HCT116 (cell line): Measurements from ENCODE around the gene EPHB2. TPM values are rescaled to one million over a fixed set of nuclear protein-coding genes. Genes with fewer than 3 reads are reported as not detected.

ENCODE experiments used
- ATAC-seq: fragments of 200-7000 bp; cut with Tn5 transposase; 2 replicates; pipeline ENCODE4 v1.9.1; 2020; ENCODE audit warnings: mild to moderate bottlenecking, moderate library complexity
- BruUV-seq: library from RNA; stranded (reverse); fragments of 400-500 nt; replicated peaks from 2 replicates; lab custom pipeline; 2021; lab: Mats Ljungman, UMichigan
- CTCF ChIA-PET: fragments of 300-600 bp; sonication (Branson Sonifier 250); formaldehyde crosslinking; loops from one replicate; lab custom pipeline; 2021; ENCODE audit warnings: antibody characterized with exemption; lab: Charles Lee
- POLR2A ChIA-PET: fragments of 300-600, 350-600 bp; sonication (Branson Sonifier 250); formaldehyde crosslinking; loops from one replicate; lab custom pipeline; 2021; ENCODE audit warnings: antibody characterized with exemption; lab: Charles Lee
- RAD21 ChIA-PET, 2 experiments: fragments of 300-600 bp; sonication (Branson Sonifier 250); formaldehyde crosslinking; loops; one replicate each; lab custom pipeline; 2023; ENCODE audit warnings: low total read pairs in 2 of 2; ENCODE audit not compliant: uncharacterized antibody in 2 of 2, unreplicated experiment in 2 of 2, low non-redundant PET in 1 of 2; lab: Charles Lee
- DNase-seq: peaks from one replicate; pipeline ENCODE4 v3.0.0-alpha.2; 2010; ENCODE audit warnings: low read depth, low spot score
- H2AFZ ChIP-seq: fragments of 200-600 bp; shearing (Covaris generic), sonication (generic); 2 replicates; pipeline ENCODE4 v1.6.1; 2017; ENCODE audit warnings: low read depth, mixed run types, mixed read lengths, antibody characterized with exemption, low read length; ENCODE audit not compliant: poor library complexity, severe bottlenecking
- H3K27ac ChIP-seq: 2 replicates; pipeline ENCODE4 v1.5.1; 2012; ENCODE audit warnings: low read depth, low read length
- H3K27me3 ChIP-seq: fragments of 200-600 bp; sonication (generic); 2 replicates; pipeline ENCODE4 v1.6.1; 2016; ENCODE audit warnings: mixed run types, low read length, mixed read lengths; ENCODE audit not compliant: insufficient read depth
- H3K36me3 ChIP-seq, 2 experiments: fragments of 200-500 bp in 1 of 2; fragments of 200-600 bp in 1 of 2; sonication (Bioruptor generic) in 1 of 2; sonication (generic) in 1 of 2; 2 replicates each; pipeline versions ENCODE4 v1.5.1 to v1.6.1; 2014 to 2016; ENCODE audit warnings: low read length in 2 of 2, inconsistent platforms in 1 of 2, mixed read lengths in 1 of 2, mixed run types in 1 of 2; ENCODE audit not compliant: insufficient read depth in 2 of 2, control insufficient read depth in 1 of 2
- H3K4me1 ChIP-seq, 2 experiments: fragments of 200-600 bp in 1 of 2; sonication (generic) in 1 of 2; 2 replicates each; pipeline versions ENCODE4 v1.5.1 to v1.6.1; 2012 to 2017; ENCODE audit warnings: low read length in 2 of 2, inconsistent platforms in 1 of 2, mild to moderate bottlenecking in 1 of 2, mixed read lengths in 1 of 2, mixed run types in 1 of 2, moderate library complexity in 1 of 2; ENCODE audit not compliant: insufficient read depth in 2 of 2, control insufficient read depth in 1 of 2
- H3K4me2 ChIP-seq: fragments of 200-600 bp; sonication (generic); 2 replicates; pipeline ENCODE4 v1.6.1; 2017; ENCODE audit warnings: mixed run types, low read length, mixed read lengths
- H3K4me3 ChIP-seq, 2 experiments: fragments of 200-600 bp in 1 of 2; sonication (generic) in 1 of 2; replicated peaks in 1 of 2; 2 replicates each; pipeline ENCODE4 v1.5.1; 2011 to 2016; ENCODE audit warnings: low read length in 2 of 2, control low read depth in 1 of 2, low read depth in 1 of 2, mild to moderate bottlenecking in 1 of 2, mixed read lengths in 1 of 2, mixed run types in 1 of 2
- H3K79me2 ChIP-seq: fragments of 200-600 bp; sonication (generic); 2 replicates; pipeline ENCODE4 v1.6.1; 2017; ENCODE audit warnings: mild to moderate bottlenecking, mixed run types, low read length, moderate library complexity, mixed read lengths; ENCODE audit not compliant: insufficient read depth
- H3K9ac ChIP-seq: fragments of 200-600 bp; sonication (generic); 2 replicates; pipeline ENCODE4 v1.6.1; 2016; ENCODE audit warnings: low read length, mixed read lengths
- H3K9me2 ChIP-seq: fragments of 200-600 bp; sonication (generic), shearing (Covaris generic); 2 replicates; pipeline ENCODE4 v1.6.1; 2017; ENCODE audit warnings: mixed run types, mild to moderate bottlenecking, moderate library complexity; ENCODE audit not compliant: insufficient read depth
- H3K9me3 ChIP-seq, 2 experiments: fragments of 200-500 bp in 1 of 2; fragments of 200-600 bp in 1 of 2; sonication (Bioruptor generic) in 1 of 2; sonication (generic) in 1 of 2; 2 replicates each; pipeline ENCODE4 v1.6.1; 2014 to 2017; ENCODE audit warnings: low read length in 2 of 2, mixed read lengths in 2 of 2, inconsistent platforms in 1 of 2, low read depth in 1 of 2, mild to moderate bottlenecking in 1 of 2, mixed run types in 1 of 2, moderate library complexity in 1 of 2; ENCODE audit not compliant: control insufficient read depth in 1 of 2, insufficient read depth in 1 of 2
- H4K20me1 ChIP-seq: fragments of 200-600 bp; sonication (generic), shearing (Covaris generic); 2 replicates; pipeline ENCODE4 v1.6.1; 2017; ENCODE audit warnings: mixed run types, mild to moderate bottlenecking, moderate library complexity; ENCODE audit not compliant: insufficient read depth
- CBX3 ChIP-seq: IDR thresholded peaks from 2 replicates; pipeline ENCODE4 v1.6.1; 2012; ENCODE audit warnings: low read depth
- CEBPB ChIP-seq: IDR thresholded peaks from 2 replicates; pipeline ENCODE4 v1.6.1; 2012; ENCODE audit warnings: low read depth
- EZH2phosphoT487 ChIP-seq: fragments of 200-600 bp; IDR thresholded peaks from 2 replicates; pipeline ENCODE4 v1.6.1; 2018; ENCODE audit warnings: antibody characterized with exemption, borderline replicate concordance
- FOSL1 ChIP-seq: IDR thresholded peaks from 2 replicates; pipeline ENCODE4 v1.6.1; 2012; ENCODE audit warnings: low read depth
- JUND ChIP-seq: IDR thresholded peaks from 2 replicates; pipeline ENCODE4 v1.6.1; 2012
- POLR2AphosphoS5 ChIP-seq: IDR thresholded peaks from 2 replicates; pipeline ENCODE4 v1.6.1; 2011; ENCODE audit warnings: mild to moderate bottlenecking, low read depth, low read length, moderate library complexity
- RAD21 ChIP-seq: IDR thresholded peaks from 2 replicates; pipeline ENCODE4 v1.6.1; 2012; ENCODE audit warnings: low read depth, mild to moderate bottlenecking
- SP1 ChIP-seq: IDR thresholded peaks from 2 replicates; pipeline ENCODE4 v1.6.1; 2012; ENCODE audit warnings: low read depth
- SRF ChIP-seq: IDR thresholded peaks from 2 replicates; pipeline ENCODE4 v1.6.1; 2012; ENCODE audit warnings: low read depth
- intact Hi-C: fragments of 100-400 bp; cut with micrococcal nuclease; formaldehyde crosslinking; loops from 2 replicates; pipeline ENCODE4 v1.10.0; 2022
- total RNA-seq: library from RNA; stranded (reverse); gene quantifications from one replicate; pipeline ENCODE4 v1.2.1, GENCODE V29; 2021; ENCODE audit not compliant: unreplicated experiment
- TF ChIP-seq, protein P1 (sequence below): IDR thresholded peaks from 2 replicates; pipeline ENCODE4 v1.6.1; 2011; ENCODE audit warnings: mild to moderate bottlenecking, low read length, moderate library complexity; ENCODE audit not compliant: insufficient replicate concordance; ENCODE audit errors: extremely low read depth
- TF ChIP-seq, protein P2 (sequence below), 3 experiments: fragments of 200-600 bp in 1 of 3; sonication (generic) in 1 of 3; IDR thresholded peaks in 2 of 3; conservative IDR thresholded peaks in 1 of 3; 2 replicates each; pipeline ENCODE4 v1.5.1; 2012 to 2017; ENCODE audit warnings: low read depth in 2 of 3, low read length in 2 of 3, antibody characterized with exemption in 1 of 3, borderline replicate concordance in 1 of 3, control low read depth in 1 of 3, mild to moderate bottlenecking in 1 of 3, mixed read lengths in 1 of 3, mixed run types in 1 of 3, moderate library complexity in 1 of 3; ENCODE audit not compliant: insufficient read depth in 1 of 3
- TF ChIP-seq, protein P3 (sequence below): IDR thresholded peaks from 2 replicates; pipeline ENCODE4 v1.6.1; 2012
- TF ChIP-seq, protein P4 (sequence below): IDR thresholded peaks from 2 replicates; pipeline ENCODE4 v1.6.1; 2012; ENCODE audit warnings: low read depth

The EPHB2 gene
- total RNA-seq, 1 experiment from 2014 or later = 19.5 TPM

DNA sequence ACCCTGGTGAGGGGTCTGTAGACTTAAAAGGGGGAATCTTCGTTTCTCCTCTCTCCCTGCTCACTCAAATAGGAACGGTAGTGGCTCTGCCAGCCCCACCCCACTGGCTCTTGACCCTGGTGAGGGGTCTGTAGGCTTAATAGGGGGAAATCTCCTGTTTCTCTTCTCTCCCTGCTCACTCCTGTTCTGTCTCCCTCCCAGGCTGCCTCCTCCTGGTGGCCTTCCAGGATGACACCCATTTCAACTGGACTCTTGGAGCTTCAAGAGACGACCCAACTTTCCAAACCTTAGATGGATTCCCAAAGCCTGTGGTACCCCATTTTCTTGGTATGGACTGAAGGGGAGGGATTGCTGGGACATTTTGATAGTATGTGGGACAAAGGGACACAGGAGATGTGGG is 1.4 kb upstream of the EPHB2 start:
- RAD21 ChIA-PET = no interaction called here
- CTCF ChIA-PET = interaction anchor here (0.8 to 1.8 kb wide), 5 partner anchors 11 to 153 kb away, joined by 3 to 7 read pairs (median 3); no protein-coding TSS in a partner anchor

More for the DNA sequence above, 1.4 kb upstream of the EPHB2 start:
- no TSS peak for BruUV-seq
- no peak overlapping the region for H3K9ac ChIP-seq
- no peaks in the 10 kb centered on the region for H3K36me3 ChIP-seq
- no peak for ATAC-seq
- POLR2A ChIA-PET = no interaction called here
- H3K27me3 ChIP-seq = no peaks in the 10 kb centered on the region
- H3K27ac ChIP-seq = no peak overlapping the region
- no peak overlapping the region for H3K4me3 ChIP-seq
- no peaks in the 10 kb centered on the region for H3K79me2 ChIP-seq
- TF ChIP-seq RAD21 (peak; percentile 24; the same call in 1 of the 2 replicates), SP1 (no peak), CEBPB (no peak), FOSL1 (no peak), SRF (no peak), CBX3 (no peak), EZH2phosphoT487 (no peak), JUND (no peak), POLR2AphosphoS5 (no peak)
- TF ChIP-seq, protein P1, sequence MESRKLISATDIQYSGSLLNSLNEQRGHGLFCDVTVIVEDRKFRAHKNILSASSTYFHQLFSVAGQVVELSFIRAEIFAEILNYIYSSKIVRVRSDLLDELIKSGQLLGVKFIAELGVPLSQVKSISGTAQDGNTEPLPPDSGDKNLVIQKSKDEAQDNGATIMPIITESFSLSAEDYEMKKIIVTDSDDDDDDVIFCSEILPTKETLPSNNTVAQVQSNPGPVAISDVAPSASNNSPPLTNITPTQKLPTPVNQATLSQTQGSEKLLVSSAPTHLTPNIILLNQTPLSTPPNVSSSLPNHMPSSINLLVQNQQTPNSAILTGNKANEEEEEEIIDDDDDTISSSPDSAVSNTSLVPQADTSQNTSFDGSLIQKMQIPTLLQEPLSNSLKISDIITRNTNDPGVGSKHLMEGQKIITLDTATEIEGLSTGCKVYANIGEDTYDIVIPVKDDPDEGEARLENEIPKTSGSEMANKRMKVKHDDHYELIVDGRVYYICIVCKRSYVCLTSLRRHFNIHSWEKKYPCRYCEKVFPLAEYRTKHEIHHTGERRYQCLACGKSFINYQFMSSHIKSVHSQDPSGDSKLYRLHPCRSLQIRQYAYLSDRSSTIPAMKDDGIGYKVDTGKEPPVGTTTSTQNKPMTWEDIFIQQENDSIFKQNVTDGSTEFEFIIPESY = no peak
- TF ChIP-seq, protein P2, sequence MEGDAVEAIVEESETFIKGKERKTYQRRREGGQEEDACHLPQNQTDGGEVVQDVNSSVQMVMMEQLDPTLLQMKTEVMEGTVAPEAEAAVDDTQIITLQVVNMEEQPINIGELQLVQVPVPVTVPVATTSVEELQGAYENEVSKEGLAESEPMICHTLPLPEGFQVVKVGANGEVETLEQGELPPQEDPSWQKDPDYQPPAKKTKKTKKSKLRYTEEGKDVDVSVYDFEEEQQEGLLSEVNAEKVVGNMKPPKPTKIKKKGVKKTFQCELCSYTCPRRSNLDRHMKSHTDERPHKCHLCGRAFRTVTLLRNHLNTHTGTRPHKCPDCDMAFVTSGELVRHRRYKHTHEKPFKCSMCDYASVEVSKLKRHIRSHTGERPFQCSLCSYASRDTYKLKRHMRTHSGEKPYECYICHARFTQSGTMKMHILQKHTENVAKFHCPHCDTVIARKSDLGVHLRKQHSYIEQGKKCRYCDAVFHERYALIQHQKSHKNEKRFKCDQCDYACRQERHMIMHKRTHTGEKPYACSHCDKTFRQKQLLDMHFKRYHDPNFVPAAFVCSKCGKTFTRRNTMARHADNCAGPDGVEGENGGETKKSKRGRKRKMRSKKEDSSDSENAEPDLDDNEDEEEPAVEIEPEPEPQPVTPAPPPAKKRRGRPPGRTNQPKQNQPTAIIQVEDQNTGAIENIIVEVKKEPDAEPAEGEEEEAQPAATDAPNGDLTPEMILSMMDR (IDR thresholded peaks at IDR 0.05 in 2 of 3, conservative IDR thresholded peaks at IDR 0.05 in 1 of 3; ENCODE audit: borderline replicate concordance in 1 of 3, insufficient read depth in 1 of 3, low read depth in 2 of 3, low read length in 2 of 3) = peak in 2 of 3 experiments; percentile 61 to 65; a peak in 4 of 6 replicates
- TF ChIP-seq, protein P3, sequence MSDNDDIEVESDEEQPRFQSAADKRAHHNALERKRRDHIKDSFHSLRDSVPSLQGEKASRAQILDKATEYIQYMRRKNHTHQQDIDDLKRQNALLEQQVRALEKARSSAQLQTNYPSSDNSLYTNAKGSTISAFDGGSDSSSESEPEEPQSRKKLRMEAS = no peak
- TF ChIP-seq, protein P4, sequence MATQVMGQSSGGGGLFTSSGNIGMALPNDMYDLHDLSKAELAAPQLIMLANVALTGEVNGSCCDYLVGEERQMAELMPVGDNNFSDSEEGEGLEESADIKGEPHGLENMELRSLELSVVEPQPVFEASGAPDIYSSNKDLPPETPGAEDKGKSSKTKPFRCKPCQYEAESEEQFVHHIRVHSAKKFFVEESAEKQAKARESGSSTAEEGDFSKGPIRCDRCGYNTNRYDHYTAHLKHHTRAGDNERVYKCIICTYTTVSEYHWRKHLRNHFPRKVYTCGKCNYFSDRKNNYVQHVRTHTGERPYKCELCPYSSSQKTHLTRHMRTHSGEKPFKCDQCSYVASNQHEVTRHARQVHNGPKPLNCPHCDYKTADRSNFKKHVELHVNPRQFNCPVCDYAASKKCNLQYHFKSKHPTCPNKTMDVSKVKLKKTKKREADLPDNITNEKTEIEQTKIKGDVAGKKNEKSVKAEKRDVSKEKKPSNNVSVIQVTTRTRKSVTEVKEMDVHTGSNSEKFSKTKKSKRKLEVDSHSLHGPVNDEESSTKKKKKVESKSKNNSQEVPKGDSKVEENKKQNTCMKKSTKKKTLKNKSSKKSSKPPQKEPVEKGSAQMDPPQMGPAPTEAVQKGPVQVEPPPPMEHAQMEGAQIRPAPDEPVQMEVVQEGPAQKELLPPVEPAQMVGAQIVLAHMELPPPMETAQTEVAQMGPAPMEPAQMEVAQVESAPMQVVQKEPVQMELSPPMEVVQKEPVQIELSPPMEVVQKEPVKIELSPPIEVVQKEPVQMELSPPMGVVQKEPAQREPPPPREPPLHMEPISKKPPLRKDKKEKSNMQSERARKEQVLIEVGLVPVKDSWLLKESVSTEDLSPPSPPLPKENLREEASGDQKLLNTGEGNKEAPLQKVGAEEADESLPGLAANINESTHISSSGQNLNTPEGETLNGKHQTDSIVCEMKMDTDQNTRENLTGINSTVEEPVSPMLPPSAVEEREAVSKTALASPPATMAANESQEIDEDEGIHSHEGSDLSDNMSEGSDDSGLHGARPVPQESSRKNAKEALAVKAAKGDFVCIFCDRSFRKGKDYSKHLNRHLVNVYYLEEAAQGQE = no peak
- peaks cover 0 to 22% of the 10 kb centered on the region in 2 experiments; a peak in 3 of 4 replicates for H3K4me1 ChIP-seq
- H3K4me2 ChIP-seq = no peak overlapping the region
- H3K9me2 ChIP-seq = no peaks in the 10 kb centered on the region
- DNase-seq = no peak
- H3K9me3 ChIP-seq = no peaks in the 10 kb centered on the region
- intact Hi-C loops = no loop called here
- no peaks in the 10 kb centered on the region for H4K20me1 ChIP-seq
- no peak overlapping the region for H2AFZ ChIP-seq
